Ramos (cell line): ENCODE measurements around the gene BAZ1B.
"Not testable (repeated sequence)": the region's sequence is repeated elsewhere in the genome, so short reads cannot be mapped to it uniquely, and the experiment has no call there.

Source experiments
- in situ Hi-C: fragments of 300-500 bp; cut with MboI; formaldehyde crosslinking; loops from one replicate; pipeline ENCODE4 v1.14.3; 2022; ENCODE audit warnings: low sequenced_read_pairs; ENCODE audit not compliant: unreplicated experiment

Gene BAZ1B

DNA sequence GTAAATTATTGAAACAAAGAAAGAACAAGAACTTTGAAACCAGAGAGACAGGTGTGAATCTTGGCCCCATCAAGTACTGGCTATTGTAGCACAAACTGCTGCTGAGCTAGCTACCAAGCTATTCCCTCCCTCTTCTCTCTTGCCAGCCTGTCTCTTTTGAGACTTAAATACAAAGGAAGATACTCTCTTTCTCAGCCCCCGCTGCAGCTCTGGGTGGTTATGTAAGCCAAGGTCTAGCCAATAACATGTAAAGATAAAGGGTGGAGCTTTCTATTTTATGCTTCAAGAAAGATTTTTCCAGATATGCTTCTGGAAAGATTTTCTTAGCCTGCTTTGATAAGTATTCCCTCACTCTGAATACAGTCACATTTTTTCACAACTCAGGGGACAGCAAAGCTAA is 17.2 kb downstream of the BAZ1B start:
- in situ Hi-C loops = no loop called here

DNA sequence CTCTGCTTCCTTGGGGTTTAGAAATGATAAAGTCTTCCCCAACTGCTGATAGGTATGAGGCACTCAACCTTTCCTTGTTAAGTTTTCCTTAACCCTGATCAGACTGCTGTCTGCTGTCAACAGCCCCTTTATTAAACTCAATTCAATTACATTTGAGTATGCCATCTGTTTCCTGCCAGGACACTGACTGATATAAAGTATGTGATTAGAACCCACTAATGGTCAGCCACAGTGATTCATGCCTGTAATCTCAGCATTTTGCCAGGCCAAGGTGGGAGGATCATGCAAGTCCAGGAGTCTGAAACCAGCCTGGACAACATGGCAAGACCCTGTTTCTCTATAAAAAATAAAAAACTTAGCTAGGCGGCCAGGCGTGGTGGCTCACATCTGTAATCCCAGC is 18.1 kb downstream of the BAZ1B start:
- in situ Hi-C loops = no loop called here

DNA sequence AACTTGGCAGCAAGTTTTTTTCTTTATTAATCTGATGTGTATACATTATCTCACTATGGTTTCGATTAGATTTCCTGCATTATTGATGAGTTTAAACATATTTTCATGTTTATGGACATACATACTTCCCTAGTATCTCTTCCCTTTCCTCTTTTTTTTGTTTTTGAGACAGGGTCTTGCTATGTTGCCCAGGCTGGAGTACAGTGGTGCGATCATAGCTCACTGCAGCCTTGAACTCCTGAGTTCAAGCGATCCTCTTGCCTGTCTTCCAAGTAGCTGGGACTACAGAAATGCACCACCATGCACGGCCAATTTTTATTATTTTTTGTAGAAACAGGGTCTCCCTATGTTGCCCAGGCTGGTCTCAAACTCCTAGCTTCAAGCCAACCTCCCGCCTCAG is 18.9 kb downstream of the BAZ1B start:
- in situ Hi-C loops = no loop called here

DNA sequence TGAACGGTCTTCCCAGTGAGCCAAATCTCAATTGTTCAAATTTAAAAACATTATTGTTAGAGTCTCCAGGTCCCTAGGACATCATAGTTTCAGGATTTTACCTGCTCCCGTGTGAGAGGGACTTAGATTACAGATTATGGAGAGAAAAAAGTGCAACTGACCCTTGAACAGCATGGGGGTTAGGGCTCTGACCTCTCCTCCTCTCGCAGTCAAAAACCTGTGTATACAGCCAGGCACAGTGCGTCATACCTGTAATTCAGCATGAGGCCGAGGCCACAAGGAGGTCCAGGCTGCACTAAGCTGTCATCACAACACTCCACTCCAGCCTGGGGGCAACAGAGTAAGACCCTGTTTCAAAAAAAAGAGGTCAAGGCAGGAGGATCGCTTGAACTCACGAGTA is 25.5 kb downstream of the BAZ1B start:
- in situ Hi-C loops = no loop called here

DNA sequence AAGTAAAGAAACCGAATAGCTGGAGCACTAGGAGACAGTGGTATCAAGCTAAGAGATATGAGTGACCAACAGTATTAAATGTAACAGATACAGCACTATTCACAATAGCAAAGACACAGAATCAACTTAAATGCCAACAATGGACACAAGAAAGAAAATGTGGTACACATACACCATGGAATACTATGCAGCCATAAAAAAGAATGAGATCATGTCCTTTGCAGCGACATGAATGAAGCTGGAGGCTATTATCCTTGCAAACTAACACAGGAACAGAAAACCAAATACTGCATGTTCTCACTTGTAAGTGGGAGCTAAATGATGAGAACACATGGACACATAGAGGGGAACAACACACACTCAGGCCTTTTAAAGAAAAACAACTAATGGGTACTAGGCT is 26.6 kb downstream of the BAZ1B start:
- in situ Hi-C loops = not testable (repeated sequence)

DNA sequence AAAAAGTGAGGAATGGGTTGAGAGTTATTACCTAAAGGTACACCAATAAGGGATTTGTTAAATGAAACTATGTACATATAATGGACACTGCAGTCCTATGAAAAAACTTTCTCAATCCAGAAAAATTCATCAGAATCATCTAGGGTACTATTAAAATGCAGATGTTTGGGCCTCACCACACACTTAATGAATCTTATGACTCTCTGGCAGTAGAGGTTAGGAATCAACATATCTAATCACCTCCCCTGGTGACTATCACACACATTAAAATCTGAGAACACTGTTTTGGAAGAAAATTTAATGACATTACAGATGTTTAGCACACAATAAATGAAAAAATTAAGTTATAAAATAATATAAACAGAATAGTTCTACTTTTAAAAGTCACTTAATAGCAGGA is 32.1 kb downstream of the BAZ1B start:
- in situ Hi-C loops = no loop called here

DNA sequence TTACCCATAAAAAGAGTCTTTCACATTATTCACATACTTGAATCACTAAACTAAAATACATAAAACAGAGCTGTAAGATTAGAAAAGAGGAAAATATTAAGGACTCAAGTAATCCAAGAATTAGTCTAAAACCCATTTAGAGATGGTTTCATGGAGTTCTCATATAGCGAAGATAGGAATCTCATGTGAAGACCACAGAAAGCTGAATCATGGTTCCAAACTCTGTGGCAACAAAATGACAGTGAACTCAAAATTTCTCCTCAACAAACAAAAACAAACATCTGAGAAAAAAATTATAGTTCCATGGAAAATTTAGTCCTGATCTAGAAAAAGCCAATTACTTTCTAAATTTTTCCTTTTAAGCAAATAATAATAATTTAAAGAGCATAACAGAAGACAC is 34.6 kb downstream of the BAZ1B start:
- in situ Hi-C loops = no loop called here

DNA sequence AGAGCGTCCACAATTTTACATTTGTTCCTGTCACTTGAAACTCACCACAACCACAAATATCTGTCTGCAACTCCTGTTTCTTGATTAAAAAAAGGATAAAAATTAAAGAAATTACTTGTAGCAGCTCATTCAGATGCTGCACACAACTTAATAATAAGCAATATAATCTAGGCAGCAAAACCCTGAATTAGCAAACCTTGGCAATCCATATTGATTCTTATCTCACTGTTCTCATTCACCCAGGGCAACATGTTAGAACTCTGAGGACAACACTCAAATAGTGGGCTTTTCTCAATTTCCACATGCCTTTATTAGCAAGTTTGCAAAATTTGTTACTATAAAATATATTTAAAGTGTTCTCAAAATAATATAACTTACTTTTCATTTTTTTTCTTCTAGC is 38.9 kb downstream of the BAZ1B start:
- in situ Hi-C loops = no loop called here

DNA sequence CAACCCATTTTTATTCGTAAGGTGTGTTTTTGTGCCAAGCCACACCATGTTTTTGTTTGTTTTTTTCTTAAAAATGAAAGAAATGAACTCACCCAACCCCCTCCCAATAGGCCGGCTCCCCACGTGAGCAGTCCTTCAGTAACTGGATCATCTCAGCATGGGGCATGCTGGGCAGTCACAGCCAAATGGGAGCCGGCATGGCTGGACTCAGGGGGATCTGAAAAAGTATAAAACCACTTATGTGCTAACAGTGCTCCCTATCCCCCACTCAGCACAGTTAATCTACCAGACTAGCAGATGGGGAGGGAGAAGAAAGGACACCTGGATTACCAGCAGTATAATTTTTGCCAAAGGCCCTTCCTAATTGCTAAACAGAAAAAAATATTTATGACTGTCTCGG is 39.3 kb downstream of the BAZ1B start:
- in situ Hi-C loops = no loop called here

DNA sequence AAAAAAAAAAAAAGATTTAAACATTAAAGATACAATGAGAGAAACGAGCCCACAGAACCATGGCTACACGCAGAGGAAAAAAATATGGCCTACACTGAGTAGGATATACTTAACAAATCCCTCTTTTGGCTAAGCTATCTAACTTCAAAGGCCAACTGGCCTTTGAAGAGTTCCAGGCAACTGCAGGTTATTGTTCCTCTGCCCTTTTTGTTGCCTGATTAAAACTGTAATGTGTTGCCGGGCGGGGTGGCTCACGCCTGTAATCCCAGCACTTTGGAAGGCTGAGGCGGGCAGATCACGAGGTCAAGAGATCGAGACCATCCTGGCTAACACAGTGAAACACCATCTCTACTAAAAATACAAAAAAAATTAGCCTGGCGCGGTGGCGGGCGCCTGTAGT is 40.6 kb downstream of the BAZ1B start:
- in situ Hi-C loops = not testable (repeated sequence)

DNA sequence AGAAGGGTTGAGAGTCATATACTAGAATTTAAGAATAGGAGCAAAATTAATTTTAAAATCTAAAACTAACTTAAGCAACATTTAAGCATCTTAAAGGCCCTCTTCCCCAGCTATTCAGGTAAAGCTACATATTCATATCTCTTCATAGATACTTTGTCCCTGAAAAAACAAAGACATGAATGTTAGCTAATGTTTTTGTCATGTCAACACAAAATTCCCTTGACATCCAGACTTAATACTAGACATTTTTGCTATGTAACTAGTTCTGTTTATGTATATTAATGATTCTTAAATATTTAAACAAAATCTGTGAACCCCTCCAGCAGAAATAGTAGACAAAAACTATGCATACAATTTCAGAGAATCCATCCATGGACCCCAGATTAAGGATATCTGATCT is 43.5 kb downstream of the BAZ1B start:
- in situ Hi-C loops = no loop called here

DNA sequence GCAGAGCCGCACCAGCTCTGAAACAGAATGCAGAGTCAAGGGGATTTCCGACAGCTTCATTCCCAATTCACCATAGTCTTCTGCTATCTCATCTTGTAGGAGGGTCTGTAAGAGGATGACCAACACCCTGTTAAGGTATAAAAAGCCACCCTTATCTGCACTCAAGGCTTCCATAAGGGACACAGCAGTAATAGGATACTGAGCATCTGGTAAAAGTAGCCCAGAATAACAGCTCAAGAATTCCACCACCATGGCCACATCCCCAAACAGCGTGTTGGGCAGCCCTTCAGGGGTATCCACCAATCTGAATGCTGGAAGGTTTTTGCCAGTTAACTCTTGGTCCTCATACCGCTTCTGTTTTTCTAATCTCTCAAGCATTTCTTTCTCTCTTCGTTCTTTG is 44.7 kb downstream of the BAZ1B start:
- in situ Hi-C loops = no loop called here

DNA sequence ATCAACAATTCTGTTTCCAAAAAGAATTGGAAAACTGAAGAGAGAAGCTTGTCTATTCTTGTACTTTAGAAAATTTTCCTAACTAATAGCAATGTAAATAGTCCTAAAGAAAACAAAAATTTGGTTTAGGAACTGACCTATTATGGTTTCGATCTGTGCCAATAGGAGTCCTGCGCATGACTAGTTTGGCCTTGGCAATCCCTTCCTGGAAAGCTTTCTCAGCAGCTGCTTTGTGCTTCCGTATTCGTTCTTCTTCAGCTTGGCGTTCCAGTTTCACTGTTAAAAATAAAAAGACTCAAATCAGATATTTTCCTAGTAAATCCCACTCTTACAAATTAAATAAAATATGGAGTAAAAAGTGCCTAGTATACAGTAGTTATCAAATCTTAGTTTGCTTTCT is 51.9 kb downstream of the BAZ1B start:
- in situ Hi-C loops = no loop called here

DNA sequence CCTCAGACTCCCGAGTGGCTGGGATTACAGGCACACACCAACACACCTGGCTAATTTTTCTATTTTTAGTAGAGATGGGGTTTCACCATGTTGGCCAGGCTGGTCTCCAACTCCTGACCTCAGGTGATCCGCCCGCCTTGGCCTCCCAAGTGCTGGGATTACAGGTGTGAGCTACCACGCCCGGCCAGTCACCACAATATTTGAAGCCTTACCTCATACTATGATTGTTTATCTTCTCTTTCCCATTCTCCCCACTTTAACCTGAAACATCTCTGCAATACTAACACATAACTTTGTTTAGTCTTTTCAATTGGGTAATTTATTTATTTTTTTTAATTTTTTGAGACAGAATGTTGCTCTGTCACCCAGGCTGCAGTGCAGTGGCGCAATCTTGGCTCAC is 55.0 kb downstream of the BAZ1B start:
- in situ Hi-C loops = not testable (repeated sequence)

DNA sequence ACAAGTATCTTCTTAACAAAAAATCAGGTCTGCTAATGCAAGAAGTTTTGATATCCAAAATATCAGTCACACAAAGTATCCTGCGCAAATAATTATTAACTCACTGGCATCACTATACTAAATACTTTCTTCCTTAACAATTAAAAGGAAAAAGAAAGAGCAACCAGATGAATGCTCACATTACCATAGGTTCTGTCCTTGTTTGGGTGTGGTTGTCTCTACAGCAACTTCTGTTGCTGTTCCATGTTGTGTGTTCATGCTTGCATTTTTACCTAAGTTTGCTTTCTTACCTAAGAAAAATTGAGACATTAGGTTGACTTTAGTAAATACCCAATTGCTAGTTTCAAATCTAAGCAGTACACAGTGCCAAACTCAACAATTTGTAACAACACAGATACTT is 56.0 kb downstream of the BAZ1B start:
- in situ Hi-C loops = no loop called here

DNA sequence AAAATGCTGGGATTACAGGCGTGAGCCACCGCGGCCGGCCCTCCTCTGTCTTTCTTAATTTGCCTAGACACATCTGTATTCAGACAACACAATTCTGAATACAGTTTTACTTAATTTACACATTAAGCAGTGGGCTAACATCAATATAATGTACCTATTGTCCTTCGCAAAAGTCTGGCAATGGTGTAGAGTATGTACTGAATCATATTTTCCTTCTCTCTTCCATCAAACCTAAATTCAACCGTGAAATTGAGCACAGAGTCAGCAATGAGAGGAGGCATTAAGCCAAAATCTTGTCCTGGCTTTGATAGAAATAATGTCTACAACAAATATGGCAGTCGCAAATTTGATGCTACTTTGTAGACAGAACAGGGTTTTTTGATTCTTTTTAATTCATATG is 58.1 kb downstream of the BAZ1B start:
- in situ Hi-C loops = no loop called here

DNA sequence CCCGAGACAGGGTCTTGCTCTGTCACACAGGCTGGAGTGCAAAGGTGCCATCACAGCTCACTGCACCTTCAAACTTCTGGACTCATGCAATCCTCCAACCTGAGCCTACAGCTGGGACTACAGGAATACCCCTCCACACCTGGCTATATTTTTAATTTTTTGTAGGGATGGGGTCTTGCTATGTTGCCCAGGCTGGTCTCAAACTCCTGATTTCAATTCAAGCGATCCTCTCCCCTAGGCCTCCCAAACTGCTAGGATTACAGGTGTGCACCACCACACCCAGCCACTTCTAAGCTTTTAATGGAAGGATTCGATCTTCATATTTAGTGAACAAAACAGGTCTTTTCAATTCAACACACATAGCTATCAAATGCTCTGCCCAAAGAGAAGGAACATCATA is 58.8 kb downstream of the BAZ1B start:
- in situ Hi-C loops = no loop called here

DNA sequence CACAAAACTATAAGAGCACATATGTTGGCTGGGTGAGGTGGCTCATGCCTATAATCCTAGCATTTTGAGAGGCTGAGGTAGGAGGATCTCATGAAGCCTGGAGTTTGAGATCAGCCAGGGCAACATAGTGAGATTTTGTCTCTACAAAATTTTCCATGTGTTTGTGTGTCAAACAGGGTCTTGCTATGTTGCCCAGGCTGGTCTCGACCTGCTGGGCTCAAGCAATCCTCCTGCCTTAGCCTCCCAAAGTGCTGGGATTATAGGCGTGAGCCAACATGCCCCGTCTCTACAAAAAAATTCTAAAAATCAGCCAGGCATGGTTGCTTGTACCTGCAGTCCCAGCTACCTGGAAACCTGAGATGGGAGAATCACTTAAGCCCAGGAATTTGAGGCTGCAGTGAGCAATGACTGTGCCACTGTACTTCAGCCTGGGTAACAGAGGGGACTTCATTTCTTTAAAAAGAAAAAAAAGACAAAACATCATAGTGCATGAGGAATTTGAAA is 60.3 kb downstream of the BAZ1B start:
- in situ Hi-C loops = no loop called here

DNA sequence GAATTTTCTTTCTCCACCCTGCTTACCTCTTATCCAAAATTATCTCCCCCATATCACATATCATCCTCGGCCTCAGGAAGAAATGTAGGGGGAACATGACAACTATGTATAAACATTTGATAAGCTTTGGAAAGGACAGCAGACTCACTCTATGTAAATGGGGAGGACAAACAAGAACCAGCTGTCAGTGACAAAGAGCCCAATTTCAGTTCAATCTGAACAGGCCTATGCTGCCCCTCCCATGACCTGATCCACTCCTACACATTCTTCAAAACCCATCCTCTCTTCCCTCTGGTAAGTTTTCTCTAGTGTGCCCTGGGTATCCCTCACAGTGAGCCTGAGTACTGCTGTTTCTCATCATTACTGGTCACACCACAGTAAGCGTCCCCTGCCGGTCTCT is 67.7 kb downstream of the BAZ1B start:
- in situ Hi-C loops = no loop called here

DNA sequence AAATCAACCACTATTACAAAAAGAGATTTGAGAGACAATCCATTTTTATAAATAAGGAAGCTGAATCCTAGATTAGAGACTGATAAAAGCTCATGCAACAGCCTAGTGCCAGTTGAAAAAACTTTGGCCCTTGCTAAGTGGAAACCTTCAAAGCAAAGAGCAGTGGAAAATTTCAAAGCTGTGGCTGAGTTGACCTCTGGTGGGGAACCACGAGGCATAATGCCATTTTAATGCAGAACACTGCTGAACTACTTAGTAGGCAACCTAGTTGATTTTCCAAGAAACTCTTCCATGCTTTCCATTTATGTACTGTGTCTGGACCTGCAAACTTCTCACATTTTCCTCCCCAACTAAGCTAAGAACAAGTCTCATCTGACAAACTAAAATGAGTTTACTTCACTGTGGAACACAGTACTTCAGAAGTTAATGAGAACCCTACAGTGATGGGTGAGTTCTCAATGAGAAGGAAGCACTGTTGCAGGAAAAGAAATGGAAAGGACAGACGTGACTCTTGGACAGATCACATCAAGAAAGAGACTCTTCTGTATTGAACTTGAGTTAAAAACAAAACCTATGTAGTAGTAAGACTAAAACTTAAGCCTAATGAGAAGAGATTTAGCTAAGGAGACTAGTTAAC is 69.0 kb downstream of the BAZ1B start:
- in situ Hi-C loops = no loop called here

DNA sequence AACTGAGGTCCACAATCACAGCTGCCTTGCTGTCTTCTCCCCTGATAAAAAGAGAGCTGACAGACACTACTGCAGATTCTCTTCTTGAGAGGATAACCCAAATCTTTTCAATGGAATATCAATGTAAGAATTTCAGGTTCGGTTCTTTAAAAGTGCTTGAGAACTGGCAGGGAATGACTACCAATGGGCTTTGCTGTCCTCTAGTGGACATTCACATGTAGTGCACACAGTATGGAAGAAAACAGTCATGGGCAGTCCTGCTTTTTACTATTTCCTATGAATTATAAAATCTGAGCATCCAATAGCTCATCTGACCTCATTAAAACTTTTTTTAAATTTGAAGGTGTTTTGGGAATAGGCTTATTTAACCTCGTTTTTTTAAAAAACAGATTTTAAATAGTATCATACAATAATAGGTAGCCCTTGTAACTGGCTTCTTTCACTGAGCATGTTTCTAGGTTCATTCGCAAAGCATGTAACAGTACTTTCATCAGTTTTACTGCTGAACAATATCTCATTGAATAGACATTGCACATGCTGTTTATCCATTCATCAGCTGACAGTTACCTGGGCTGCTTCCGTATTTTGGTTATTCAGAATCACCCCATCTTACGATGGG is 70.2 kb downstream of the BAZ1B start:
- in situ Hi-C loops = no loop called here

DNA sequence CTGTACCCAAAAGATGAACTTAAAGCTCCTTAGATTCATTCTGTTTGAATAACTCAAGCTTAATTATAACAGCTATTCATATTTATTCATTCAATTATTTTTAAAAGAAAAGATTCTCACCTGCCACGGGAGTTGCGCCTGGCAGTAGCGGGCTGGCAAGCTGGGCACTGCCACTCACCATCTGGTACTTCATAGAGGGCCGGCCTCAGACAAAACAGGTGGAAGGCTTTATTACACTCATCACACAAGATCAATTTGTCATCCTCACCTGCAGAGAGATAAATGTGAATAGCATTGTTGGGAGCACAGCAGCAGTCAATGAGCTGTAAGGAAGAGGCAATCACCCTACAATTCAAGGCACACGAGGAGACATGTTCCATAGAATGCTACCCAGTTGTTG is 72.7 kb downstream of the BAZ1B start:
- in situ Hi-C loops = no loop called here
